Effector memory CD8-positive, alpha-beta T cell (primary cell): Measurements from ENCODE around the gene IQCK.
"Not testable (repeated sequence)": the region's sequence is repeated elsewhere in the genome, so short reads cannot be mapped to it uniquely, and the experiment has no call there.

Experiments used
- ATAC-seq: fragments of 150-1000 bp; cut with Tn5 transposase; replicated peaks from 2 replicates; pipeline ENCODE4 v1.10.0; 2021; ENCODE audit warnings: mild to moderate bottlenecking, moderate library complexity
- DNase-seq, 3 experiments: peaks; one replicate each; pipeline ENCODE4 v3.0.0; 2021
- H3K27ac Mint-ChIP-seq, 2 donors: one replicate each; pipeline ENCODE4 v1.8.0; 2022; ENCODE audit warnings: mild to moderate bottlenecking in 2 of 2, mixed read lengths in 2 of 2, moderate library complexity in 2 of 2
- H3K27me3 Mint-ChIP-seq, 2 donors: one replicate each; pipeline ENCODE4 v1.8.0; 2022; ENCODE audit warnings: mixed read lengths in 2 of 2
- H3K36me3 Mint-ChIP-seq: one replicate; pipeline ENCODE4 v1.8.0; 2022; ENCODE audit warnings: mild to moderate bottlenecking, moderate library complexity, mixed read lengths; ENCODE audit not compliant: insufficient read depth
- H3K4me1 Mint-ChIP-seq, 2 donors: one replicate each; pipeline ENCODE4 v1.8.0; 2022; ENCODE audit warnings: low read depth in 2 of 2, mixed read lengths in 2 of 2
- H3K4me3 Mint-ChIP-seq, 2 donors: one replicate each; pipeline ENCODE4 v1.8.0; 2022; ENCODE audit warnings: mild to moderate bottlenecking in 2 of 2, mixed read lengths in 2 of 2, moderate library complexity in 2 of 2
- H3K9me3 Mint-ChIP-seq, 2 donors: one replicate each; pipeline ENCODE4 v1.8.0; 2022; ENCODE audit warnings: mixed read lengths in 2 of 2
- total RNA-seq, 9 experiments: gene quantifications; one replicate each; lab custom pipeline; 2026; lab: John Stamatoyannopoulos, UW

IQCK gene
- 0.67 to 3.7 (median 2.0) reads per million in 9 experiments for total RNA-seq

GRCh38 chr16:19717741-19718623, at the start of gene IQCK, which contains the start of gene KNOP1:
Gene IQCK (plus strand): TSS chr16:19718271. CDS start chr16:19718307, 36 bp downstream.
Gene KNOP1 (minus strand): TSS chr16:19718227. CDS start chr16:19715035, 3,192 bp downstream.
- peak within 1 kb of the TSS; percentile 73 to 89 for H3K27ac Mint-ChIP-seq
- ATAC-seq (peak; percentile 94), DNase-seq (peak; percentile 80 to 89 (median 85))
- no peaks in the 10 kb centered on the region for H3K27me3 Mint-ChIP-seq
- H3K4me3 Mint-ChIP-seq, result peak within 1 kb of the TSS; percentile 92
- peaks cover 21 to 30% of the 10 kb centered on the region in 2 donors for H3K4me1 Mint-ChIP-seq
- H3K36me3 Mint-ChIP-seq, result peaks cover 18% of the 10 kb centered on the region
- H3K9me3 Mint-ChIP-seq, result no peaks in the 10 kb centered on the region

GRCh38 chr16:19672378-19672777, 45.7 kb upstream of the IQCK start:
- H3K36me3 Mint-ChIP-seq, result peaks cover 8% of the 10 kb centered on the region
- peak overlapping the region in 1 of 2 donors; percentile 38 for H3K27ac Mint-ChIP-seq

GRCh38 chr16:19674485-19674884, 43.6 kb upstream of the IQCK start:
- ATAC-seq (no peak), DNase-seq (no peak)
- no peak overlapping the region for H3K4me3 Mint-ChIP-seq
- no peaks in the 10 kb centered on the region for H3K4me1 Mint-ChIP-seq
- no peaks in the 10 kb centered on the region for H3K27me3 Mint-ChIP-seq
- H3K9me3 Mint-ChIP-seq, result no peaks in the 10 kb centered on the region
- peaks cover 3% of the 10 kb centered on the region for H3K36me3 Mint-ChIP-seq
- H3K27ac Mint-ChIP-seq, result no peak overlapping the region

More at GRCh38 chr16:19672378-19672777, 45.7 kb upstream of the IQCK start:
- Mint-ChIP-seq H3K9me3 (no peaks in the 10 kb centered on the region), H3K4me3 (no peak overlapping the region), H3K27me3 (no peaks in the 10 kb centered on the region), H3K4me1 (no peaks in the 10 kb centered on the region)
- no peak for DNase-seq
- ATAC-seq, result no peak

GRCh38 chr16:19677402-19677801, 40.7 kb upstream of the IQCK start:
- H3K27me3 Mint-ChIP-seq, result no peaks in the 10 kb centered on the region
- DNase-seq (no peak), ATAC-seq (no peak)
- H3K9me3 Mint-ChIP-seq, result no peaks in the 10 kb centered on the region
- H3K4me1 Mint-ChIP-seq, result no peaks in the 10 kb centered on the region
- no peak overlapping the region for H3K27ac Mint-ChIP-seq
- H3K4me3 Mint-ChIP-seq, result no peak overlapping the region
- peaks cover 9% of the 10 kb centered on the region for H3K36me3 Mint-ChIP-seq

- ATAC-seq (no peak), DNase-seq (no peak)
- Mint-ChIP-seq H3K36me3 (peaks cover 9% of the 10 kb centered on the region), H3K4me1 (no peaks in the 10 kb centered on the region), H3K27me3 (no peaks in the 10 kb centered on the region), H3K9me3 (no peaks in the 10 kb centered on the region), H3K27ac (no peak overlapping the region), H3K4me3 (no peak overlapping the region)
Measured at GRCh38 chr16:19678804-19679203, 39.3 kb upstream of the IQCK start.

GRCh38 chr16:19679281-19679680, 38.8 kb upstream of the IQCK start:
- H3K27me3 Mint-ChIP-seq, H3K36me3 Mint-ChIP-seq, H3K9me3 Mint-ChIP-seq, H3K4me3 Mint-ChIP-seq, H3K4me1 Mint-ChIP-seq, ATAC-seq, DNase-seq: not testable (repeated sequence)
- H3K27ac Mint-ChIP-seq, result peak overlapping the region in 1 of 2 donors; percentile 49

- DNase-seq (no peak), ATAC-seq (no peak)
- H3K9me3 Mint-ChIP-seq, result no peaks in the 10 kb centered on the region
- H3K27me3 Mint-ChIP-seq, result no peaks in the 10 kb centered on the region
- no peak overlapping the region for H3K27ac Mint-ChIP-seq
- H3K36me3 Mint-ChIP-seq, result peaks cover 8% of the 10 kb centered on the region
- no peaks in the 10 kb centered on the region for H3K4me1 Mint-ChIP-seq
- H3K4me3 Mint-ChIP-seq, result no peak overlapping the region
Measured at GRCh38 chr16:19680881-19681340, 37.2 kb upstream of the IQCK start.

- peaks cover 7% of the 10 kb centered on the region for H3K36me3 Mint-ChIP-seq
- H3K4me3 Mint-ChIP-seq, result no peak overlapping the region
- no peaks in the 10 kb centered on the region for H3K27me3 Mint-ChIP-seq
- ATAC-seq (no peak), DNase-seq (no peak)
- H3K27ac Mint-ChIP-seq, result no peak overlapping the region
- H3K9me3 Mint-ChIP-seq, result no peaks in the 10 kb centered on the region
- peaks cover 0 to under 1% of the 10 kb centered on the region in 2 donors for H3K4me1 Mint-ChIP-seq
Measured at GRCh38 chr16:19681637-19682036, 36.4 kb upstream of the IQCK start.

GRCh38 chr16:19683453-19684236, 34.4 kb upstream of the IQCK start:
- H3K4me3 Mint-ChIP-seq, result no peak overlapping the region
- no peaks in the 10 kb centered on the region for H3K9me3 Mint-ChIP-seq
- H3K36me3 Mint-ChIP-seq, result peaks cover 12% of the 10 kb centered on the region
- H3K27ac Mint-ChIP-seq, result no peak overlapping the region
- ATAC-seq (no peak), DNase-seq (no peak)
- no peaks in the 10 kb centered on the region for H3K27me3 Mint-ChIP-seq
- peaks cover 2 to 10% of the 10 kb centered on the region in 2 donors for H3K4me1 Mint-ChIP-seq

- Mint-ChIP-seq H3K27me3 (no peaks in the 10 kb centered on the region), H3K9me3 (no peaks in the 10 kb centered on the region), H3K27ac (no peak overlapping the region), H3K4me1 (peaks cover 14 to 22% of the 10 kb centered on the region in 2 donors), H3K36me3 (peaks cover 10% of the 10 kb centered on the region), H3K4me3 (no peak overlapping the region)
- no peak for ATAC-seq
- no peak for DNase-seq
Measured at GRCh38 chr16:19685176-19685575, 32.9 kb upstream of the IQCK start.

- DNase-seq (no peak), ATAC-seq (no peak)
- peaks cover 15 to 29% of the 10 kb centered on the region in 2 donors for H3K4me1 Mint-ChIP-seq
- no peaks in the 10 kb centered on the region for H3K27me3 Mint-ChIP-seq
- no peaks in the 10 kb centered on the region for H3K9me3 Mint-ChIP-seq
- H3K36me3 Mint-ChIP-seq, result peaks cover 6% of the 10 kb centered on the region
- H3K27ac Mint-ChIP-seq, result peak overlapping the region in 1 of 2 donors; percentile 57
- no peak overlapping the region for H3K4me3 Mint-ChIP-seq
Measured at GRCh38 chr16:19687279-19687678, 30.8 kb upstream of the IQCK start.

GRCh38 chr16:19688396-19689024, 29.6 kb upstream of the IQCK start:
- DNase-seq (no peak), ATAC-seq (peak; percentile 17)
- no peaks in the 10 kb centered on the region for H3K27me3 Mint-ChIP-seq
- no peaks in the 10 kb centered on the region for H3K9me3 Mint-ChIP-seq
- H3K4me1 Mint-ChIP-seq, result peaks cover 15 to 29% of the 10 kb centered on the region in 2 donors
- H3K4me3 Mint-ChIP-seq, result peak overlapping the region in 1 of 2 donors; percentile 56
- peaks cover 6% of the 10 kb centered on the region for H3K36me3 Mint-ChIP-seq
- peak overlapping the region; percentile 76 to 79 for H3K27ac Mint-ChIP-seq

- Mint-ChIP-seq H3K4me1 (peaks cover 18 to 29% of the 10 kb centered on the region in 2 donors), H3K4me3 (peak overlapping the region; percentile 26 to 56), H3K27ac (peak overlapping the region; percentile 67 to 76), H3K9me3 (no peaks in the 10 kb centered on the region), H3K27me3 (no peaks in the 10 kb centered on the region), H3K36me3 (peaks cover 6% of the 10 kb centered on the region)
- ATAC-seq, result peak; percentile 48
- DNase-seq, result no peak
Measured at GRCh38 chr16:19689342-19689741, 28.7 kb upstream of the IQCK start.
